ENCODE results near the gene CFAP299.

The CFAP299 gene

GRCh38 chr4:80873571-80873970 lies 538.0 kb downstream of the CFAP299 start:
- DNase-seq: no peak

- DNase-seq: no peak
Observed at GRCh38 chr4:80874979-80875378, 539.4 kb downstream of the CFAP299 start.

DNA sequence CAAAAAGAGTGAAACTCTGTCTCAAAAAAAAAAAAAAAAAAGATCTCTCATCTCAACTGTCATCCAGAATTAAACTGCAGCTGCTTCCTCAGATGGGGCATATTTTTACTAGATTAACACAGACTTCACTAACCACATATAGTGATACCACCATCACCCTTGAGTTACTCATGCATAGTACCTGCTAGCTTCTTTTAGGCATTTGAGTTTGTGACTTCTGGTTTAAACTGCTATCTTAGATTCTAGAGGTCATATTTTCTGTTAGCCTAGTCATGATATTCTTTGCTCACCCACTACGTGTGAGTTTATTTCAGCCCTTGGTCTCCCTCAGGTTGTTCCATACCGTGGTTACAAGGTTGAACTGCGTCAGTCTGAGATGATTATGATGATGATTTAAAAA lies 540.1 kb downstream of the CFAP299 start:
- no peak for DNase-seq

DNA sequence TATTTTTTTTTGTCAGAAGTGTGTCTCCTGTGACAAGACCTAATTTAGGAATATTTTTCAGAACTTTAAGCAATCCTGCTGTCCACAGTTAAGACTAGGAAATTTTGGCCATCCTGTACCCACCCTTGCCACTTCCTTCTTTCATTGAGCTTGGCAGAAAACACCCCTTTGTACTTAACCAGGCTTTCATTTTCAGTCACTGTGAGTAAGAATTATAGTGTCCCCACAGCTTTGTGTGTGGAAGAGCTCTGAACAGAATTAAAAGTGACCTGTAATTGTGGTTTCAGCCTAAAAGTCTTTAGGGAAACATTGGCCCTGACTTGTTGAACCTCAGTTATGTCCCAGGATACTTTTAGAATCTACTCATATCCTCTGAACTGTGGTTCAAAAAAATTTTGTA lies 541.3 kb downstream of the CFAP299 start:
- no peak for DNase-seq

DNA sequence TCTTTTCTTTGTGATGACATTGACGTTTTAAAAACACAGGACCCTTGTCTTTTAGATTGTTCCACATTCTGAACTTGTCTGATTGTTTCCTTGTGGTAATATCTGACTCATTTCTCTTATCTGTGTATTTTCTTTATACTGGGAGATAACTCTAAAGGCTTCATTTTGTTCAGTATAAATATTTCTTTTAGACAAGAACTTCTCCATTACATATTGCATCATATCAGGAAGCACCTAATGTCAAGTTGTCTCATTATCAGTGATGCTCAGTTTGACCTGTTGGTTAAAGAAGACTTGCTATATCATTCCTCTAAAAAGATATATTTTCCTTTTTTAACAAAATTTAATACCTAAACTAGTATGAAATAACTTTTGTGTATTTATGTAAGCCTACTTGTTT lies 542.7 kb downstream of the CFAP299 start:
- DNase-seq: no peak

DNA sequence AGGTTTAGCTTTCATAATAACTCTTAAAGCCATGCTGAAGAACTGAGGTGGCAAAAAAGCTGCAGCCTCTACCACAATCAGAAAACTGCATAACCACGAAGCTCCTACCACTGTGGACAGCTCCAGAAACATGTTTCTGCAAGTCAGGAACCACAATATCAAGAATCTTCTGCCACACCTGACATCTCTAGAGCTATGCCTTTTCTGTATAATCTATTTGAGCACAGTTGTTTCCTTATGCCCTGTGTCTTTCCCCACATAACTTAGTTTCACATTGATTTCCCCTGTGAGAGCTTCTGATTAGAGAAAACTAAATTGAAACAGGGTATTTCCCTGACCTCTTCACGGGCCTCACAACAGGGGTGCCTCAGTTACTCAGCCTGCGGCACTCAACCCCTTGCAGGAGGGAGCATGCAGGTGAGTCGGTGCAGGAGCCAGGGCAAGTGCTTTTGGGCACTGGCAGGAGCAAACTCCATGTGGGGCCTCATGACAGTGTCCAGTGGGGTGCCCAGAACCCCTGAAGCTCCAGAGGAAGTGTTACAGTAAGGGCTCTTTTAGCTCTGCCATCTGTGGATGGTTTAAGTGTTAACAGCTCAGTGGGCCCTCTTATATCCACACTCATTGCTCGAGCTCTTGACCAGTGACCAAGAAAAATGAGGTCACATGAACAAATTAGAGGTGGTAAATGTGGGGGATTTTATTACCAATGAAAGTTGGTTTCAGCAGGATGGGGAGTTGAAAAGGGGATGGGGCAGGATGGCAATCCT lies 562.2 kb downstream of the CFAP299 start:
- DNase-seq: no peak

- DNase-seq: no peak
Observed at GRCh38 chr4:80900908-80901307, 565.4 kb downstream of the CFAP299 start.

DNA sequence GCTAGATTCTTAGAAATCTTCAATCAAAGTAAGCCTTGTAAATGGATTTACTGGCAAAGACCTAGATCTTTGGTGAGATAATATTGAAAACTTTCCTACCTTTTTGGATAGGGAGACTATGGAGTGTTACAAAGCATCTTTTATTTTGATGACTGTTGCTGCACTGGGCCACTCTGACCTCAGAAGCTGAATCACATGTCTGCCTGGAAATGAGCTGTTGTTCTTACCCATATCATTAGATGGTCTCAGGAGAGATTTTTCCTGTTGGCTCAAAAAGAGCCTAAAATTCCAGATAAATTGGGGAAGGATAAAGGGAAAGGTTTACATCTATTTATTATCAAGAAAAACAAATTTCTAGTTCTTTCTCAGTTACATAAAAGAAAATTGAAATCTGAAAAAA lies 567.5 kb downstream of the CFAP299 start:
- no peak for DNase-seq

DNA sequence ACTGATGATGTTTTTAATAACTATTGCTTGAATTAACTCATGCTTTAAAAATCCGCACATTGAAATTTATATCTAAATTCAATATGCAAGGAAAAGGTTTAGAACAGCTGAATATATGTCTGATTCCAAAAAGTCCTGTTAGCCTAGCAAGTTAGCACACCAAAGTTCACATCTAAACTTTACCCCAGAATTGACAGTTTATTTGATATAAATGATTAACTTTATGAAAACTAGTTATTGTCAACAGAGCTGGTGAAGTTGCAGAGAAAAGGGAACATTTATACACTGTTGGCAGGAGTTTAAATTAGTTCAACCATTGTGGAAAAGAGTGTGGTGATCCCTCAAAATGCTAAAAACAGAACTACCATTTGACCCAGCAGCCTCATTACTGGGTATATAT lies 574.4 kb downstream of the CFAP299 start:
- DNase-seq: no peak

- DNase-seq: no peak
Observed at GRCh38 chr4:80911458-80911857, 575.9 kb downstream of the CFAP299 start.

DNA sequence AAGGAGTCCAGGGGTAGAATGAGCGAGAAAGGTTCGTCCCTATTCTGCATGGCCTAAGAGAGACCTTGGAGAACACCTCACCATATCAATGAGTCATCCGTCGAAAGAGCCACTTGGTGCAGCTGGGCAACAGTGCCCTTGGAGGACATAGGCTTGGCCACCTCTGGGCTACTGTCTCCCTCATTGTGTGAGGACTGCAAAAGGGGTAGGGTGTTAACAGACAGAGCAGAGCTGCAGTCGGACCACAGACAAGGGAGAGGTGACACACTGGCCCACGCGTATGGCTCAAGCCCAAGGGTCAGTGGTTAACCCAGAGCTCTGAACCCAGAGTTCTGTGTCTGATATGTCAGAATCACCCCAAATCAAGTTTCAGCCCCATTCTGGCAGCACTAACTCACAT lies 576.8 kb downstream of the CFAP299 start:
- DNase-seq: no peak

GRCh38 chr4:80913381-80913780 lies 577.9 kb downstream of the CFAP299 start:
- DNase-seq: no peak

GRCh38 chr4:80916770-80917169 lies 581.2 kb downstream of the CFAP299 start:
- no peak for DNase-seq

DNA sequence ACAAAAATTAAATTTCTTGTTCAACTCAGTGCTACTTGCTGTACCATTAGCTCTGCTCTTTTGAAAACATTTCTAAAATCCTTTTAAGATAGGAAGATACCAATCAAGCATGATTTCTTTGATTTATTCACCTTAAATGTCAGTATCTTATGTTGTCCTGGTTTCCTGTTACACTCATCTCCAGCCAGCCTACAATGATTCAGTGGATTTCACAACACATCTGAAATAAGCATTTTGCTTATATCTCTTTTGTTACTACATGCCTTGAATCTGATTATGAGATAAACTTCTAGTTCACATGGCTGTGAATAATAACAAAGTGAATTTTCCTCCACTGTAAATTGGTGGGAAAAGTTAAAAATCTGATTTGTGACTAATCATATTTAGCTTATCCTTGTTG lies 582.5 kb downstream of the CFAP299 start:
- no peak for DNase-seq

DNA sequence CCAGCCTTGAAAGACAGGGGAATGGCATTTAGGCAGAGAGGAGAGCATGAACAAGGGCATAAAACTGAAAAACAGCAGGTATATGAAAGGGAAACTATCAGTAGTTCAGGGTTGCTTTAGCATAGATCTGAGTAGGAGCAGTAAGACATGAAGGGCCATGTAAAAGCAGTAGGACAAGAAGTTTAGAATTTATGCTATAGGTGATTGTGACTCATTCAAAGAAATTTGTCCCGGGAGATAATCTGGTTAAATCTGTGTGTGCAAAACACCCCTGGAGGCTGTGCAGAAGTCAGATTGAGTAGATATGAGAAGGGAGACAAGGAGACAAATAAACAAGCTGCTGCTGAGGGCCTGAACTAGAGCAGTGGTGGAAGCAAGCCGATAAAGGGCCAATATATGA lies 585.9 kb downstream of the CFAP299 start:
- DNase-seq: no peak

- no peak for DNase-seq
Observed at GRCh38 chr4:80922941-80923340, 587.4 kb downstream of the CFAP299 start.

DNA sequence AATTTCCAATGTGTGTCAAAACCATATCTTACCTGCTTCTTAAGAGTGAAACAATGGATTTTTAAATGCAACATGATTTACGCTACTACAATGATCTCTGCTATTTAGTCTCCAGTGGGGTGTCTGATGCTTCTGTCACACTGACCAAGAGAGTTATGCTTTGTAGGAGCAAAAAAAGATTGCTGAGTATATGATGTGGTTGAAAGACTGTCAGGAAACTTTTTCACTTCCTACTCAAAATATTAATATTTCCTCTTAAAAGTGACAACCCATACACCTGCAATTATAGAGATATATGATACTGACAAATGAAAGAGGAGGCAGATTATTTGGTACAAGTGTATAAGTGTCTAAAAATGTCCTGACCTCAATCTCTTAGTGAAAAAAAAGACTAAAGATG lies 589.8 kb downstream of the CFAP299 start:
- DNase-seq: no peak

- DNase-seq: no peak
Observed at GRCh38 chr4:80926446-80926845, 590.9 kb downstream of the CFAP299 start.

DNA sequence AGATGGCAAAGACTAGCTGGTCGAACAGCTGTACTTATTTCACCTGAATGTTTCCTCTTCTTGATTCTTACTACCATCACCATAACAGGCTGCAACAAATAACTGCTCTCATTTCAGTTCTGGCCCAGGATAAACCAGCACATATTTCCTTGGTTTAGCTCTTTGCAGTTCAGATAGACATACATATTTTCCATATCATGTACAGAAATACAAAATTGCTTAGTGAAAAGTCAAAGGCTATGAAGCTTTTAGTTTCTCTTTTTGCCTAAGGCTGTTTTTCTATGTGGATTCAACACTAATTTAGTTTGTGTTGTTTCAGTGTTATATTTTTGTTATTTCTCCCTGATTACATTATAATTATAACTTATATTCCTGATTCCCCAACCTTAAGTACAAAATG lies 591.4 kb downstream of the CFAP299 start:
- DNase-seq: no peak

GRCh38 chr4:80927420-80927819 lies 591.9 kb downstream of the CFAP299 start:
- no peak for DNase-seq

DNA sequence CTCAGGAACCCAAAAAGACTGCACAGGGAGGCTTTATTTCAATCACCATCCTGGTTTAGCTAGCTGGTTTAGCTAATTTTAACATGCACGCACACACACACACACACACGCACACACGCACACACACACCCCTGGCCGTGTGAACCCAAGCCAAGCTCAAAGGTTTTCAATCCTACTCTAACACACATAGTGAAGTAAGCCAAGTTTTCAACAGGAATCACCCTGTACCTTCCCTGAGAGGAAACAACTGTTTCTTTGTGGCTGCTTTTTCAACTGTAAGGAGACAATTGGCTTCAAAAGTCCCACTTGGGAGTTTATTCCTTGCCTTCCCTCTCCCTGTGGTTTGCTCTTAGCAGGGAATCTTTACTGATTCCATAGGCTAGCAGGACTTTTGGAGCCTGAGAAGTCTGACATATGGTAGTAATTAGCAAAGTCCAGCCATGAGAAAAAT lies 596.1 kb downstream of the CFAP299 start:
- DNase-seq: no peak

DNA sequence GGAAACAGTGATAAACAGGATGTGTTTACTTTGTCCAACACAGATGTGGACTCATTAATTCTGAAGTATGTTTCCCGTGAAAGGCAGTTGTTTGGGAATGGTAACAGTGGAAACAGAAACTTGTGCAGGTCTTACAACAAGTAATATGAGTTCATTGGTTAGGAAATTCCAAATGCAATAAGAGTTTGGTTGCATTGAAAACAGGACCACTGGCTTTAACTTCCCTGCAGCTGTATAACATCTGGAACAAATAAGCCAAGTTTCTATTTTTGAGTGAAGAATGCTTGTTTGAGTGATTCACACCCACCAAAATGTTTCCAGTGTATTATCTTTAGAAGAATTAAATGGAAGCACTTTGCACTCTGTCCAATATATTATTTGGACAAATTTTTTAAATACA lies 612.6 kb downstream of the CFAP299 start:
- DNase-seq: no peak

DNA sequence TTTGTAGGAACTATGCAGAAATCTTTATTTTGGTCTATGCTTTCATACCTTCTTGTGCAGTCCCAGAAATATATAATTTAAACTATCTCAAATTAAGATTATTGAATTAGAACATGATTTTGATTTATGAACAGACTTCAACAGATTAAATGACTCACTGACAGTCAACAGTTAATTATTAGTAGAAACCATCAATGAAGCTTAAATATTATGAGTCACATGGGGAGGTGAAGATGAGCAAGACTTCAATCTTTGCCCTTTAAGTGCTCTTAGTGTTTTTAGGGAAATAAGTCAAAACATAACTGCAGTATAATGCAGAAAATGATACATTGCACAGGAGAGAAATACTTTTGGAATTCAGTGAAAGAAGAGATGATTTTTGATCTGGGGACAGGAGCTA lies 613.5 kb downstream of the CFAP299 start:
- no peak for DNase-seq

DNA sequence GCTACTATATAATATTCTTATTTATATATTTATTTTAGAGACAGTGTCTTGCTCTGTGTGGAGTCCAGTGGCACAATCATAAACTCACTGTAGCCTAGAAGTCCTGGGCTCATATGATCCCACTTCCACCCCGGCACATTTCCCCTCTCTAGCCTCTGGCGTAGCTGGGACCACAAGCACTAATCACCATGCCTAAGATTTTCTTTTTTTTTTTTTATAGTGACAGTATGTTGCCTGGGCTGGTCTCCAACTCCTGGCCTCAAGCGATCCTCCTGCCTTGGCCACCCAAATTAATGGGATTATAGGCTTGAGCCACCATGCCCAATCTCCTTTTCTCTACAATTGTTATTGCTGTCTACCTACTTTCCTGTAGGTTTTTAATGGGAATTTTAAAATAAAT lies 620.9 kb downstream of the CFAP299 start:
- DNase-seq: no peak

DNA sequence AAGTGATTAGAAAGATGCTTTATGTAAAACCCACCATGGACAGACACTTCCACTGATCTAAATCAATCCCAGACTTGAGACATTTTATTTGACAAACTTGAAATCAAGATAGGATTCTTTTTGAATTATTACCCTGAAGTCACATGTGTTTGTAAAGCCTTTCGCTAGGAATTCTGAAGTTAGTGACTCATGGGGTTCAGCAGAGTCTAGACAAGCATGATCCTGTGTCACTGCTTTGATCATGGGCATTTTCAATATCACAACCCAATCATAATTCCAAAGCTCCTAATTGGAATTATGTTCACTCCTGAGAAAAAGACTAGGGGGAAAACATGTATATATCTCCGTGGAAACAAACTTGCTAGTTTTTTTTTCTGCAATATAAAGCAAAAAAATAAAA lies 627.5 kb downstream of the CFAP299 start:
- no peak for DNase-seq

All from bone marrow (tissue), 2 donors.